Subcutaneous abdominal adipose tissue (tissue), 5 donors: ENCODE measurements around the gene DGAT2.

Experiments
- H3K27ac ChIP-seq: one replicate; pipeline ENCODE4 v1.7.0; 2013; ENCODE audit warnings: low read depth, mild to moderate bottlenecking, inconsistent platforms, low read length, moderate library complexity
- H3K27me3 ChIP-seq, 5 donors: one replicate each; pipeline ENCODE4 v1.7.0; 2013; ENCODE audit warnings: low read length in 5 of 5, inconsistent platforms in 1 of 5; ENCODE audit not compliant: control insufficient read depth in 5 of 5, insufficient read depth in 4 of 5
- H3K36me3 ChIP-seq, 5 donors: one replicate each; pipeline ENCODE4 v1.7.0; 2013; ENCODE audit warnings: low read length in 5 of 5; ENCODE audit not compliant: control insufficient read depth in 5 of 5, insufficient read depth in 5 of 5
- H3K4me1 ChIP-seq, 5 donors: one replicate each; pipeline ENCODE4 v1.7.0; 2013; ENCODE audit warnings: low read length in 5 of 5, mild to moderate bottlenecking in 3 of 5, moderate library complexity in 1 of 5; ENCODE audit not compliant: control insufficient read depth in 5 of 5, insufficient read depth in 5 of 5
- H3K4me3 ChIP-seq, 5 donors: one replicate each; pipeline ENCODE4 v1.7.0; 2013; ENCODE audit warnings: low read length in 5 of 5, low read depth in 1 of 5
- H3K9ac ChIP-seq, 5 donors: one replicate each; pipeline ENCODE4 v1.7.0; 2013; ENCODE audit warnings: low read length in 5 of 5, mild to moderate bottlenecking in 4 of 5, moderate library complexity in 3 of 5
- H3K9me3 ChIP-seq, 5 donors: one replicate each; pipeline ENCODE4 v1.7.0; 2013; ENCODE audit warnings: low read length in 5 of 5; ENCODE audit not compliant: control insufficient read depth in 5 of 5
- donor health status: healthy.
- donor health status: healthy.
- donor health status: healthy.
- donor health status: healthy.
- donor health status: healthy.

The DGAT2 gene

DNA sequence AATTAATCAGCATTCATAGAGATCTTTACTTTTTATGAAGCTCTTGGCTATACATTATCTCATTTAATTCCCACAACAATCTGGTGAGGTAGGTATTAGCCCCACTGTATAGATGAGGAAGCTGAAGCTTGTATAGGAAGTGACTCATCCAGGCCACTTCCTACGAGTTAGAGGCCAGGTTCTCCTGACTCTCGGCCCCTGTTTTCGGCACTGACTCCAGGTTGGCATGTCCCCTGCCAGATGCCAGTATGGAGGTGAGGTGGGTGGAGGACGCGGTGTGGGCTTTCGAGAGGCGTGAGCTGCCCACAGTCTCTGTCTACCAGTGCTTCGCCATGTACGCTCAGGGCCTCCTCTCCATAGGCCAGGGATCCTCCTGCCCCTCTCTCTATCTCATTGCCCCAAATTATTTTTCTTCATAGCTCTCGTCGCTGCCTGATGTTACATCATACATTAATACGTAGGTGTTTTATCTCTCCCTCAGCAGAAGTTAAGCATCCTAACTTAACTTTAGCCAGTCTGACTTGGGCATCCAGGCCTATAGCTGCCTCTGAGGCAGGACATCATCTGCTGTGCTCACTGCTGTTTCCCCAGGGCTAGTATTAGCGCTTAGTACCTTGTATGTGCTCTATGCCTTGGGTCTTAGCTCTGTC is 9.0 kb downstream of the DGAT2 start:
- Histone ChIP-seq H3K9me3 (no peaks in the 10 kb centered on the region), H3K36me3 (peaks cover 0 to 79% (median 44%) of the 10 kb centered on the region in 5 donors), H3K9ac (peak overlapping the region in 3 of 5 donors; percentile 5 to 54 (median 42)), H3K27me3 (no peaks in the 10 kb centered on the region), H3K27ac (peak overlapping the region; percentile 96), H3K4me1 (peaks cover 3 to 92% (median 59%) of the 10 kb centered on the region in 5 donors), H3K4me3 (no peak overlapping the region)

DNA sequence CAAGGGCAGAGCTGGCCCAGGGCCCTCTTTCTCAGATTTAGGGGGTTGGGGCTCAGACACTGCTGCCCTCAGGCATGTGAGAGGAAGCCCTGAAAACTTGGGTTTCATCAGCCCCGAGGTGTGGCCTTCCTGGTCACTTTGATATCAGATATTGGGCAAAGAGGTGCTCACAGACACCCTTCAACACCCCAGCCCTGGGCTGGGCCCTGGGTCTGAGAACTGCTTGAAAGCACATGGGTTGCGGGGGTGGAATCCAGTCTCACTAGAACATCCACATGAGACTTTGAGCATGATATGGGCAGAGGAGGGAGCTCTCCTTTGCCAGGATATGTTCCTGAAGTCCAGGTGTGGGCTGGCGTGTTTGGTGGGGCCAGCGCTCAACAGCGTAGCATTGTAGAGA is 10.4 kb downstream of the DGAT2 start:
- Histone ChIP-seq H3K4me1 (peaks cover 0 to 81% (median 45%) of the 10 kb centered on the region in 5 donors), H3K27ac (peak overlapping the region; percentile 58), H3K27me3 (no peaks in the 10 kb centered on the region), H3K9ac (peak overlapping the region in 3 of 5 donors; percentile 17 to 26 (median 24)), H3K4me3 (no peak overlapping the region), H3K36me3 (peaks cover 0 to 86% (median 49%) of the 10 kb centered on the region in 5 donors), H3K9me3 (no peaks in the 10 kb centered on the region)

- H3K27ac ChIP-seq, result peak overlapping the region; percentile 58
- peaks cover 0 to 88% (median 57%) of the 10 kb centered on the region in 5 donors for H3K36me3 ChIP-seq
- no peaks in the 10 kb centered on the region for H3K9me3 ChIP-seq
- H3K4me1 ChIP-seq, result peaks cover 0 to 78% (median 36%) of the 10 kb centered on the region in 5 donors
- H3K27me3 ChIP-seq, result no peaks in the 10 kb centered on the region
- H3K9ac ChIP-seq, result peak overlapping the region in 2 of 5 donors; percentile 26 to 38
- H3K4me3 ChIP-seq, result no peak overlapping the region
These were observed 11.4 kb downstream of the DGAT2 start for GRCh38 chr11:75779960-75780359.

GRCh38 chr11:75780888-75781287 is 12.3 kb downstream of the DGAT2 start:
- Histone ChIP-seq H3K9me3 (no peaks in the 10 kb centered on the region), H3K4me3 (no peak overlapping the region), H3K27ac (no peak overlapping the region), H3K9ac (no peak overlapping the region), H3K27me3 (no peaks in the 10 kb centered on the region), H3K36me3 (peaks cover 0 to 88% (median 61%) of the 10 kb centered on the region in 5 donors), H3K4me1 (peaks cover 0 to 76% (median 34%) of the 10 kb centered on the region in 5 donors)

- Histone ChIP-seq H3K4me1 (peaks cover 0 to 76% (median 31%) of the 10 kb centered on the region in 5 donors), H3K9me3 (no peaks in the 10 kb centered on the region), H3K27ac (peak overlapping the region; percentile 37), H3K4me3 (no peak overlapping the region), H3K9ac (no peak overlapping the region), H3K27me3 (no peaks in the 10 kb centered on the region), H3K36me3 (peaks cover 0 to 88% (median 61%) of the 10 kb centered on the region in 5 donors)
These were observed 12.7 kb downstream of the DGAT2 start for GRCh38 chr11:75781296-75781695.

DNA sequence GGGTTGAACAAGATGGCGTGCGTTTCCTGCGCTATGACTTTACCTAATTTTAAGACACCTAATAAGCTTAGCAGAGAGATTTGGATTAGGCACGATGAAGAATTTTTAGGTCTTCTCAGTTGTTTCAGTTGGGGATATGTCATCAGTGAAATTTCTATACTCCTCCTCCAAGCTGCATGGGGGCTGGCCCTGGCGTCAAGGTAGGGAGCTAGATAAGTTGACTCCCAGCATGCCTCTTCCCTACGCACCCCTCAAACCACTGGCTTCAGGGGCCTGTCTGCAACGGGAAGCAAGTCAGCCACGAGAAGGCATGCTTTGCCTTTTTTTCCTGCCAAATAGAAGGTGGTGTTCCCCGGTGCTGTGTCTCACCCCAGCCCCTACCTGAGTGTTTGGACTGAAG is 13.3 kb downstream of the DGAT2 start:
- H3K27ac ChIP-seq, result peak overlapping the region; percentile 37
- no peaks in the 10 kb centered on the region for H3K27me3 ChIP-seq
- no peaks in the 10 kb centered on the region for H3K9me3 ChIP-seq
- H3K9ac ChIP-seq, result peak overlapping the region in 1 of 5 donors; percentile 6
- H3K36me3 ChIP-seq, result peaks cover 0 to 88% (median 59%) of the 10 kb centered on the region in 5 donors
- no peak overlapping the region for H3K4me3 ChIP-seq
- H3K4me1 ChIP-seq, result peaks cover 0 to 73% (median 26%) of the 10 kb centered on the region in 5 donors

- Histone ChIP-seq H3K4me1 (peaks cover 0 to 70% (median 19%) of the 10 kb centered on the region in 5 donors), H3K27ac (peak overlapping the region; percentile 37), H3K4me3 (no peak overlapping the region), H3K9me3 (no peaks in the 10 kb centered on the region), H3K9ac (no peak overlapping the region), H3K27me3 (no peaks in the 10 kb centered on the region), H3K36me3 (peaks cover 0 to 88% (median 59%) of the 10 kb centered on the region in 5 donors)
These were observed 14.1 kb downstream of the DGAT2 start for GRCh38 chr11:75782540-75783263.

DNA sequence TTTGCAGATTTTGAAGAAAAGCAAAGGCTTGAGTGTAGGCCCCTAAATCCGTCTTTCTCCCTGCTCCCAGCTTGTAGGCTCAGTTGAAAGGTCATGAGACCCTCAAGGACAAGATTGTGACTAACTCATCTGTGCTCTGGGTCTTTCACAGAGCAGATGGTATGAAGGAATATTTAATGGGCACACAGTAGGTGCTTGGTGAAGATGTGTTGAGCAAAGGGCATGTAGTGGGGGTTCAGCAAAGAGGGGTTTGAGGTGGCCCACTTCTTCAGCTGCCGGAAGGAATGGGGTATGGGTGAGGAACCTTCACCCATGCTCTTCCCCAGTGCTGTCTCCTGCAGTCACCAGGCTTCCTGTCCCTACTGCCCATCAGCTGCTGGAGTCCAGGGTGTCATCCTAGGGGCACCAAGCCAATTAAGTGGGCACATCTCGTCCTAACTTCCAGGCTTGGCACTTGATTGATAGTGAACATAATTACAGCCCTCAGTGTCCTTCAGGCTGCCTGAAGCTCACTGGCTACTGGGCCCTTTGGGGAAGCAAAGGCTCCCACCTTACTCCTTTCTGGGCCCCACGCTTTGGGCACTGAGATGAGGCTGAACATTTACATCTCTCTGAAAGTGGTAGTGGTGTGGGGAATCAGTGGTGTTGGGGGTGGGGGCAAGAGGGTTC is 15.0 kb downstream of the DGAT2 start:
- H3K27me3 ChIP-seq, result no peaks in the 10 kb centered on the region
- peaks cover 3 to 89% (median 67%) of the 10 kb centered on the region in 5 donors for H3K36me3 ChIP-seq
- H3K9ac ChIP-seq, result no peak overlapping the region
- H3K27ac ChIP-seq, result peak overlapping the region; percentile 37
- no peak overlapping the region for H3K4me3 ChIP-seq
- H3K4me1 ChIP-seq, result peaks cover 0 to 71% (median 13%) of the 10 kb centered on the region in 5 donors
- H3K9me3 ChIP-seq, result no peaks in the 10 kb centered on the region

DNA sequence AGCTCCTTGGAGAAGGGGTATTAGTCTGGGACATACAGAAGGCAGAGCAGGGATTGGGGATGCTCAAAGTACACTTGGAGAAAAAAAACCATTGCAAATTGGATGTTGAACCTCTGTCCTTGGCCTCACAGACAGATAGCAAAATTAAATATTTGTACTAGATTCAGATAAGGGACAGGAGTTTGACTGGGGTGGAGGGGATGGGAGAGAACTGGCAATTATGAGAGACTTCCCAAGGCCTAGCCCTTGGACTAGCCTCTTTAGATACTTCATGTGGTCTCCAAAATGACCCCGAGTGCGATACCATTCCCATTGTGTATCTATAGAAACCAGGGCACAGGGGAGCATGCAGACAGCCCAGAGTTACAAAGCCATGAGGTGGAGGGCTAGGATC is 15.5 kb downstream of the DGAT2 start:
- H3K4me1 ChIP-seq, result peaks cover 0 to 68% (median 13%) of the 10 kb centered on the region in 5 donors
- peaks cover 3 to 94% (median 72%) of the 10 kb centered on the region in 5 donors for H3K36me3 ChIP-seq
- H3K9me3 ChIP-seq, result no peaks in the 10 kb centered on the region
- H3K27ac ChIP-seq, result peak overlapping the region; percentile 37
- H3K4me3 ChIP-seq, result no peak overlapping the region
- H3K27me3 ChIP-seq, result no peaks in the 10 kb centered on the region
- H3K9ac ChIP-seq, result peak overlapping the region in 1 of 5 donors; percentile 45
